GM12801 (cell line): ENCODE measurements around the gene EIF4E.

Experiments
- TF ChIP-seq, protein P1 (sequence below): IDR thresholded peaks from one replicate; pipeline ENCODE4 v1.5.1; 2011; ENCODE audit warnings: control low read depth; ENCODE audit not compliant: insufficient read length; ENCODE audit errors: extremely low read depth

EIF4E gene

DNA sequence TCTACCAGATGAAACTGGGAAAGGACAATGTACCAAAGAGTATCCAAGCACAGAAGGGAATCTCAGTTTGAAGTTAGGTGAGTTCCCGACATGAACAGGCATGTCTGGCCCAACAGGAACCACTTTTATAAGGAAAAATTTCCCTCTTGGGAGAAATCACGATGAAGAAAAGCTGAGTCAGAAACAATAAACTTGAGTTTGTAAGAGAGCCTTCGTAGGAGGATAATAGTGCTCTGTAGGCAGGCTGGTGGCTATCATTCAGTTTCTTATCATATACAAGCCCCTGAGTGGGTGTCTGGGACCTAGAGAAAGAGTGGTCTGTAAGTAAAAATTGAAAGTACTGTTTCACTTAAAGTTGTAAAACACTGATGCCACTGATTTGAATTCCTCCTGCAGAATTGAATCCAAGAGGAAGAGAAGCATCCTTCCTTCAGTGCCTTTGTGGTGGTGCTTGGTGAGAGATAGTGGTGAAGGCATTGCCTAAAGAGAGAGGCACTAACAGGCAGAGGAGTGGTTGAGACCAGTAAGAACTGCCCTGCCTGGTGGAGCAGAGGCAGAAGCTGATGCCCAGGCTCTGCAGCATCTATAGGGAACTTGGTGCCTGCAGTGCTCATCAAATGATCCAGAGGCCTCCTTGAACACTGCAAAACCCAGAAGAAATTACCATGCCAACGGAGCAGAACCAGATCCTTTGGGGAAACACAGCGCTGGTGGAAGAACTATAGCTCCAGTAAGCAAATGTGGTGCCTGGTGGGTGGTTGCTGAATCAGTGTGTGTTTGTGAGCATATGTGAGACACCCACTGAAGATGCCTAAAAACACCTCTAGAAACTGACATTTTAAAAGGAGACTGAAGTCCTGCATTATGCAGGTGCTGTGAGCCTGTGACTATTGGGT, 34.9 kb upstream of the EIF4E start:
- TF ChIP-seq, protein P1, sequence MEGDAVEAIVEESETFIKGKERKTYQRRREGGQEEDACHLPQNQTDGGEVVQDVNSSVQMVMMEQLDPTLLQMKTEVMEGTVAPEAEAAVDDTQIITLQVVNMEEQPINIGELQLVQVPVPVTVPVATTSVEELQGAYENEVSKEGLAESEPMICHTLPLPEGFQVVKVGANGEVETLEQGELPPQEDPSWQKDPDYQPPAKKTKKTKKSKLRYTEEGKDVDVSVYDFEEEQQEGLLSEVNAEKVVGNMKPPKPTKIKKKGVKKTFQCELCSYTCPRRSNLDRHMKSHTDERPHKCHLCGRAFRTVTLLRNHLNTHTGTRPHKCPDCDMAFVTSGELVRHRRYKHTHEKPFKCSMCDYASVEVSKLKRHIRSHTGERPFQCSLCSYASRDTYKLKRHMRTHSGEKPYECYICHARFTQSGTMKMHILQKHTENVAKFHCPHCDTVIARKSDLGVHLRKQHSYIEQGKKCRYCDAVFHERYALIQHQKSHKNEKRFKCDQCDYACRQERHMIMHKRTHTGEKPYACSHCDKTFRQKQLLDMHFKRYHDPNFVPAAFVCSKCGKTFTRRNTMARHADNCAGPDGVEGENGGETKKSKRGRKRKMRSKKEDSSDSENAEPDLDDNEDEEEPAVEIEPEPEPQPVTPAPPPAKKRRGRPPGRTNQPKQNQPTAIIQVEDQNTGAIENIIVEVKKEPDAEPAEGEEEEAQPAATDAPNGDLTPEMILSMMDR: no peak

DNA sequence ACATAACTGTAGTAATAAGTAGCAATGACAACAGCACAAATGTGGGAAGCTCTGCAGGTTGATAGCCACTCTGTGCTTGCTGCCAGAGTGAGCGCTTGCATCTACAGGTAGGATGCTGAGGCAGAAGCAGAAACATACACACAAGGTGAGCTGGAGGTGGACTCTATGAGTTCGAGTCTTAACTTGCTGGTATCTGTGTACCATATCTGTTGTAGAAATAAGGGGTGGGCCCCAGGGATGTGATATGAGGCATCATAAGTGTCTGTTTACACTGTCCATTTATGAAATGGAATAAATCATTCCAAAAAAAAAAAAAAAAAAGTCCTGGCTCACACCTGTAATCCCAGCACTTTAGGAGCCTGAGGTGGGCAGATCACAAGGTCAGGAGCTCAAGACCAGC, 32.8 kb upstream of the EIF4E start:
- TF ChIP-seq, protein P1: no peak

DNA sequence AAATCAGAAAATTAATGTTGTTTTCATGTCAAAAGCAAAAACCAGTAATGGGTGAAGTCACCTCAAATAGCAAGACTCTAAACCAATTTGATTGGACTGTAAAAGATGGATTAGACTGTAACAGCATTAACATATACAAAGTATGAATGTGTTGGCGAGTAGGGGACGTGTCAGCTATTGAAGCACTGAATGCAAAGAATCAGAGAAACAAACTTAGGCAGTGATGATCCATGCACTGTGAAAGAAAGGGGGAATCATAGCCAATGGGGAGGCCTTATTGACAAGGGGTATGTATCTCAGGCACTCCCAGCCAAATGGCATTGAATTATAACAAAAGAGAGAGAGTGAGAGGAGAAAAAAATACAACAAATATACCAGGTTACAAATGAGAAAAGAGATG, 30.5 kb upstream of the EIF4E start:
- TF ChIP-seq, protein P1: no peak

DNA sequence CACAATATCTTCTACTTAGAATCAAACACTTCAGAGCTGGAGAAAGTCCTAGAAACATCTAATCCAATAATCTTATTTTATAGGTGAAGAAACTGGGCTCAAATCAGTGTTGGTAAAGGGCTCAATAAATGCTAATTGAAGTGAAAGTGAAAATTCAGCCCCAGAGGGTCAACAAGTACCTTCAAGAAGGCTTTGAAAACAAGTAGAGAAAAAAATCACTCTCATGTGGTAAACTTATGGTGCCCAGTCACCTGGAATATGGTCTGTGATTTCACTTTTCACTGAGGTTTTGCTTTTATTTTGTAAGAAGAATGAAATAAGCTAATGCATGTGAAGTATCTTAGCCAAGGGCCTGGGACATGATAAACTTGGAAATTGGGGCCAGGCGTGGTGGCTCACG, 29.1 kb upstream of the EIF4E start:
- TF ChIP-seq, protein P1: no peak

DNA sequence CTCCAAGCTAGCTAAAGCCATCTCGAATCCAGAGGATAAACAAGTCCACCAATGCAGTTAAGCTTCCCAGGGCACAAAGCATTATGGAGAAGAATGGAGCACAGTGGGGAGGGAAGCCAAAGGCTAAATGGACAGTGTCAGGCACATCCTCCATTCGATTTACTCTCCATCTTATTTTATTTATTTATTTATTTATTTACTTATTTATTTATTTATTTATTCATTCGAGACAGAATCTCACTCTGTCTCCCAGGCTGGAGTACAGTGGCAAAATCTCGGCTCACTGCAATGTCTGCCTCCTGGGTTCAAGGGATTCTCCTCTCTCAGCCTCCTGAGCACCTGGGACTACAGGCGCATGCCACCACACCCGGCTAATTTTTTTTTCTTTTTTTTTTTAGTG, 26.3 kb upstream of the EIF4E start:
- TF ChIP-seq, protein P1: no peak

DNA sequence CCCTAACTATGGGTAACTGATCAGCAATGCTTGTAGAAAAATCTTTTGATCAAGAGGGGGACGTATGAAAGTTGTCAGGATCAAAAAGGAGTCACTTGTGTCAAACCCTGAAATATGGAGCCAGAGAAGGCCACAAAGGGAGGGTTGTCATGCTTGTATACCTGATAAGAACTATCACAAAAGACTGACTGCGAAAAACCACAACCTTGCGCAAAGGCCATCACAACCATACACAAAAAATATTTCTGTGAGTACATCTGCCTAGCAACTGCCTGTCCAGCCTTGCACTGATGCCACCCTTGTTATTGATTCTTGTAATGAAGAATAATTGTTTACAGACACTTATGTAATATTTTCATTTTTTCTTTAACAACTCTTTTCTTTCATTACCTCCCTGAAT, 22.8 kb upstream of the EIF4E start:
- TF ChIP-seq, protein P1: no peak

DNA sequence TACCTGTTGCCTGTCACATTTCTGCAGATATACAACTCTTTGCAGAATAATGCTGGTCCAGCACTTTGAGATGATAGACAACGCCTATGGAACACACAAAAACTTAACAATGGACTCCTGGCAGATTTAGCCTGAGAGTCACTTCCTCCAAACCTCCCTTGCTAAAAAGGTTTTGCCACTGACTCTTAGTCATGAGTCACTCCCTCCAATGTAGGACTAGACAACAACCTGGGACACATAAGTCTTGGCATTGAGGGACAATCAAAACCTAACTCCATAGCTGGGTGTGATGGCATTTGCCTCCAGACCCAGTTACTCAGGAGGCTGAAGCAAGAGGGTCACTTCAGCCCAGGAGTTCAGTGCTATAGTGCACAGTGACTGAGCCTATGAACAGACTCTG, 22.0 kb upstream of the EIF4E start:
- TF ChIP-seq, protein P1: no peak

DNA sequence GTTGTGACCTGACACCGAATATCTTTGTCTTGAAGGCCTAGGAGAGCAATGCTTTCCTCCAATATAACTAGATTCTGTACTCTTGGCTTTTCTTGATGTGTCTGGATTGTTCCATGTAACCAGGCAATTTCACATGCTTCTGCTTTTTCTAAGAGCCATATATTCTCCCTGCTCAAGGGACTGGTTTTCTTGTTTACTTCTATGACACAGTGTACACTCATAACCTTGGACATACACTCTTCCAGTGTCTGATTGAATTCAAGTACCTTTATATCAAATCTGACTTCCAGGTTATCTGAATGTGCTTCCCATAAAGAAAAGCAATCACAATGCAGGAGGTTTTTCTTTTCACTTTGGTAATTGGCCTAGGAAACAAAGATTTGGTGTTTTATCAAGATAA, 17.4 kb upstream of the EIF4E start:
- TF ChIP-seq, protein P1: no peak
